CD14-positive monocyte (primary cell): Measurements from ENCODE around the gene MESD. TPM values are rescaled to one million over a fixed set of nuclear protein-coding genes. Genes with fewer than 3 reads are reported as not detected.

Experiments
- DNase-seq, 3 donors: peaks; one replicate each; pipeline ENCODE4 v3.0.0-alpha.2; 2011 to 2022
- H2AFZ ChIP-seq: 2 replicates; pipeline ENCODE4 v1.6.0; 2012; ENCODE audit warnings: mild to moderate bottlenecking, low read depth, low read length, inconsistent platforms; ENCODE audit not compliant: insufficient read depth, poor library complexity, severe bottlenecking
- H3K27ac ChIP-seq, 2 donors: 1 replicate in 1 of 2; 2 replicates in 1 of 2; pipeline ENCODE4 v1.5.1; 2012 to 2013; ENCODE audit warnings: low read length in 2 of 2, control low read depth in 1 of 2, inconsistent platforms in 1 of 2, low read depth in 1 of 2, mild to moderate bottlenecking in 1 of 2
- H3K27me3 ChIP-seq, 2 donors: one replicate each; pipeline versions ENCODE4 v1.6.0 to v1.6.1; 2011 to 2013; ENCODE audit warnings: low read length in 2 of 2; ENCODE audit not compliant: control insufficient read depth in 2 of 2, insufficient read depth in 2 of 2
- H3K36me3 ChIP-seq, 2 donors: replicated peaks in 1 of 2; 1 replicate in 1 of 2; 2 replicates in 1 of 2; pipeline versions ENCODE4 v1.5.1 to v1.6.1; 2012 to 2013; ENCODE audit warnings: low read length in 2 of 2, control low read depth in 1 of 2, inconsistent platforms in 1 of 2, mild to moderate bottlenecking in 1 of 2; ENCODE audit not compliant: insufficient read depth in 2 of 2, control insufficient read depth in 1 of 2
- H3K4me1 ChIP-seq, 2 donors: 1 replicate in 1 of 2; 2 replicates in 1 of 2; pipeline versions ENCODE4 v1.5.1 to v1.6.1; 2012 to 2013; ENCODE audit warnings: low read length in 2 of 2, control low read depth in 1 of 2, inconsistent platforms in 1 of 2, mild to moderate bottlenecking in 1 of 2, moderate library complexity in 1 of 2; ENCODE audit not compliant: insufficient read depth in 2 of 2, control insufficient read depth in 1 of 2
- H3K4me2 ChIP-seq: replicated peaks from 2 replicates; pipeline ENCODE3; 2012; ENCODE audit warnings: low read length, moderate library complexity, mild to moderate bottlenecking; ENCODE audit not compliant: poor library complexity, severe bottlenecking; ENCODE audit errors: extremely low read depth
- H3K4me3 ChIP-seq, 3 experiments: fragments of 200-600 bp in 1 of 3; sonication (generic) in 1 of 3; replicated peaks in 1 of 3; 1 replicate in 2 of 3; 2 replicates in 1 of 3; pipeline ENCODE4 v1.5.1; 2011 to 2013; ENCODE audit warnings: low read length in 3 of 3, mild to moderate bottlenecking in 3 of 3, control low read depth in 2 of 3, low read depth in 2 of 3, inconsistent platforms in 1 of 3, moderate library complexity in 1 of 3
- H3K79me2 ChIP-seq: 2 replicates; pipeline ENCODE4 v1.6.0; 2012; ENCODE audit warnings: mild to moderate bottlenecking, control low read depth, inconsistent platforms, low read length, moderate library complexity; ENCODE audit not compliant: insufficient read depth
- H3K9ac ChIP-seq: 2 replicates; pipeline ENCODE4 v1.6.0; 2017; ENCODE audit warnings: low read length, mild to moderate bottlenecking; ENCODE audit not compliant: insufficient read depth, poor library complexity, severe bottlenecking
- H3K9me3 ChIP-seq, 2 donors: replicated peaks in 1 of 2; 1 replicate in 1 of 2; 2 replicates in 1 of 2; pipeline versions ENCODE4 v1.5.1 to v1.6.1; 2012 to 2013; ENCODE audit warnings: low read length in 2 of 2, control low read depth in 1 of 2; ENCODE audit not compliant: control insufficient read depth in 1 of 2, insufficient read depth in 1 of 2
- H4K20me1 ChIP-seq: 2 replicates; pipeline ENCODE4 v1.6.0; 2012; ENCODE audit warnings: mild to moderate bottlenecking, low read length, control low read depth, moderate library complexity; ENCODE audit not compliant: insufficient read depth
- H3K27ac Mint-ChIP-seq, 7 donors: one replicate each; pipeline ENCODE4 v1.8.0; 2020; ENCODE audit warnings: mild to moderate bottlenecking in 7 of 7, mixed read lengths in 7 of 7, moderate library complexity in 6 of 7, inconsistent platforms in 2 of 7
- H3K27me3 Mint-ChIP-seq, 3 donors: one replicate each; pipeline ENCODE4 v1.8.0; 2021 to 2022; ENCODE audit warnings: low read depth in 3 of 3, mild to moderate bottlenecking in 3 of 3, mixed read lengths in 3 of 3, moderate library complexity in 3 of 3, inconsistent platforms in 1 of 3
- H3K36me3 Mint-ChIP-seq, 2 donors: one replicate each; pipeline ENCODE4 v1.8.0; 2020; ENCODE audit warnings: mixed read lengths in 2 of 2, inconsistent platforms in 1 of 2, mild to moderate bottlenecking in 1 of 2
- H3K4me1 Mint-ChIP-seq: one replicate; pipeline ENCODE4 v1.8.0; 2020; ENCODE audit warnings: mild to moderate bottlenecking, mixed read lengths
- H3K4me3 Mint-ChIP-seq, 2 donors: one replicate each; pipeline ENCODE4 v1.8.0; 2020; ENCODE audit warnings: mild to moderate bottlenecking in 2 of 2, mixed read lengths in 2 of 2, moderate library complexity in 1 of 2
- H3K9me3 Mint-ChIP-seq, 7 donors: one replicate each; pipeline ENCODE4 v1.8.0; 2020 to 2022; ENCODE audit warnings: mixed read lengths in 7 of 7, mild to moderate bottlenecking in 6 of 7, moderate library complexity in 6 of 7, inconsistent platforms in 2 of 7
- CTCF ChIP-seq: fragments of 200-600 bp; IDR thresholded peaks from one replicate; pipeline ENCODE4 v1.8.0; 2022; ENCODE audit warnings: antibody characterized with exemption, mild to moderate bottlenecking
- WGBS: methylation state at CpG from one replicate; pipeline ENCODE4 v1.1.5; 2013; ENCODE audit warnings: missing lambda C conversion rate; ENCODE audit not compliant: insufficient coverage; 5-methylcytosine and 5-hydroxymethylcytosine counted together
- intact Hi-C, 2 donors: fragments of 100-400 bp; cut with micrococcal nuclease; formaldehyde crosslinking; loops; one replicate each; pipeline versions ENCODE4 v1.15.0 to v1.15.1; 2023
- polyA plus RNA-seq, 3 donors: library from polyadenylated mRNA; depleted of rRNA in 1 of 3; unstranded in 2 of 3; stranded (reverse) in 1 of 3; fragments of 300-500 nt in 2 of 3; fragments of >200 nt in 1 of 3; fragmentation: Illumina TruSeq in 2 of 3; gene quantifications; 1 replicate in 2 of 3; 2 replicates in 1 of 3; pipeline ENCODE4 v1.2.3, GENCODE V29; 2012 to 2021

MESD gene
- polyA plus RNA-seq, 3 donors = 5.6 to 15.7 (median 13.1) TPM

- peaks cover 43 to 44% of the 10 kb centered on the region in 2 donors for H3K4me1 ChIP-seq
- H3K4me3 Mint-ChIP-seq = peak overlapping the region in 1 of 2 donors; percentile 11
- no peak for TF ChIP-seq CTCF
- no peaks in the 10 kb centered on the region for H3K27me3 ChIP-seq
- no peak overlapping the region for H2AFZ ChIP-seq
- DNase-seq = peak; percentile 23 to 35 (median 32)
- peaks cover 32% of the 10 kb centered on the region for H3K79me2 ChIP-seq
- peaks cover 0 to 5% (median 2%) of the 10 kb centered on the region in 7 donors for H3K9me3 Mint-ChIP-seq
- H3K4me3 ChIP-seq = no peak overlapping the region
- WGBS = no CpG with 5 or more reads among the region's 5 CpGs
- no peak overlapping the region for H3K4me2 ChIP-seq
- H3K9ac ChIP-seq = no peak overlapping the region
- no peaks in the 10 kb centered on the region for H3K36me3 ChIP-seq
- H3K4me1 Mint-ChIP-seq = peaks cover 46% of the 10 kb centered on the region
- peaks cover 0 to 2% of the 10 kb centered on the region in 2 donors for H3K9me3 ChIP-seq
- peak overlapping the region in 1 of 2 donors; percentile 4 for H3K27ac ChIP-seq
- H3K27ac Mint-ChIP-seq = peak overlapping the region in 5 of 7 donors; percentile 31 to 85 (median 75)
- intact Hi-C loops = loop anchor here in 1 of 2 donors (10.0 kb wide), 1 partner anchor 1053 kb away; the partner anchor contains the start of gene MEX3B
- H3K27me3 Mint-ChIP-seq = peaks cover 0 to 7% (median 4%) of the 10 kb centered on the region in 3 donors
- H3K36me3 Mint-ChIP-seq = peaks cover 3 to 5% of the 10 kb centered on the region in 2 donors
- no peaks in the 10 kb centered on the region for H4K20me1 ChIP-seq
These were observed 1.8 kb upstream of the MESD start for GRCh38 chr15:80991421-80991820.

GRCh38 chr15:80990955-80991354 lies 1.3 kb upstream of the MESD start:
- peak overlapping the region in 3 of 7 donors; percentile 33 to 85 (median 75) for H3K27ac Mint-ChIP-seq
- no peak for TF ChIP-seq CTCF
- Histone ChIP-seq H3K9ac (no peak overlapping the region), H3K4me1 (peaks cover 46 to 49% of the 10 kb centered on the region in 2 donors), H3K79me2 (peaks cover 37% of the 10 kb centered on the region), H3K27me3 (no peaks in the 10 kb centered on the region), H2AFZ (no peak overlapping the region), H3K27ac (no peak overlapping the region), H3K4me2 (no peak overlapping the region), H3K36me3 (no peaks in the 10 kb centered on the region), H4K20me1 (no peaks in the 10 kb centered on the region), H3K9me3 (no peaks in the 10 kb centered on the region), H3K4me3 (no peak overlapping the region)
- peaks cover 6 to 8% of the 10 kb centered on the region in 2 donors for H3K36me3 Mint-ChIP-seq
- H3K4me1 Mint-ChIP-seq = peaks cover 48% of the 10 kb centered on the region
- intact Hi-C loops = loop anchor here in 1 of 2 donors (10.0 kb wide), 1 partner anchor 1054 kb away; the partner anchor contains the start of gene MEX3B
- H3K4me3 Mint-ChIP-seq = no peak overlapping the region
- WGBS = no CpG with 5 or more reads among the region's 1 CpG
- peaks cover 0 to 7% (median 4%) of the 10 kb centered on the region in 3 donors for H3K27me3 Mint-ChIP-seq
- H3K9me3 Mint-ChIP-seq = peaks cover 0 to 2% (median 0%) of the 10 kb centered on the region in 7 donors
- DNase-seq = no peak
